Astrocyte of the cerebellum (primary cell): ENCODE results near the gene GRK5.
A peak's percentile ranks its signal among the peaks of the same experiment; 100 is the strongest.

Experiments
- DNase-seq: peaks from one replicate; pipeline ENCODE4 v3.0.0-alpha.2; 2011; ENCODE audit warnings: low read depth
- H3K4me3 ChIP-seq: 2 replicates; pipeline ENCODE4 v1.5.1; 2011; ENCODE audit warnings: mild to moderate bottlenecking, low read depth, low read length, moderate library complexity
- CTCF ChIP-seq: IDR thresholded peaks from 2 replicates; pipeline ENCODE4 v1.5.1; 2012; ENCODE audit warnings: low read length, low read depth, moderate library complexity, mild to moderate bottlenecking; ENCODE audit errors: missing control alignments
- in situ Hi-C: cut with HindIII; loops from 2 replicates; pipeline ENCODE4 v1.10.0; 2017; ENCODE audit warnings: low sequenced_read_pairs

GRK5 gene

GRCh38 chr10:119415121-119415520 is 207.8 kb downstream of the GRK5 start:
- in situ Hi-C loops, result no loop called here
- TF ChIP-seq CTCF, result no peak
- no peak overlapping the region for H3K4me3 ChIP-seq
- DNase-seq, result no peak

- in situ Hi-C loops, result no loop called here
- no peak for DNase-seq
- no peak overlapping the region for H3K4me3 ChIP-seq
- TF ChIP-seq CTCF, result no peak
Observed at GRCh38 chr10:119415536-119416503, 208.4 kb downstream of the GRK5 start.

- TF ChIP-seq CTCF, result peak; percentile 86
- DNase-seq, result no peak
- in situ Hi-C loops, result no loop called here
Observed at GRCh38 chr10:119416855-119417254, 209.5 kb downstream of the GRK5 start.

GRCh38 chr10:119417852-119418251 is 210.5 kb downstream of the GRK5 start:
- DNase-seq, result no peak
- TF ChIP-seq CTCF, result no peak
- no peak overlapping the region for H3K4me3 ChIP-seq
- in situ Hi-C loops, result no loop called here

More at GRCh38 chr10:119416855-119417254, 209.5 kb downstream of the GRK5 start:
- no peak overlapping the region for H3K4me3 ChIP-seq

GRCh38 chr10:119418362-119418761 is 211.0 kb downstream of the GRK5 start:
- no peak for DNase-seq
- in situ Hi-C loops, result no loop called here
- no peak overlapping the region for H3K4me3 ChIP-seq
- TF ChIP-seq CTCF, result peak; percentile 9

GRCh38 chr10:119419931-119420330 is 212.6 kb downstream of the GRK5 start:
- no peak for TF ChIP-seq CTCF
- DNase-seq, result no peak

More at GRCh38 chr10:119419931-119420330, 212.6 kb downstream of the GRK5 start:
- in situ Hi-C loops, result no loop called here
- H3K4me3 ChIP-seq, result no peak overlapping the region
